ENCODE data around the gene GGTLC2.
"Not testable (repeated sequence)": the region's sequence is repeated elsewhere in the genome, so short reads cannot be mapped to it uniquely, and the experiment has no call there.

Gene GGTLC2

DNA sequence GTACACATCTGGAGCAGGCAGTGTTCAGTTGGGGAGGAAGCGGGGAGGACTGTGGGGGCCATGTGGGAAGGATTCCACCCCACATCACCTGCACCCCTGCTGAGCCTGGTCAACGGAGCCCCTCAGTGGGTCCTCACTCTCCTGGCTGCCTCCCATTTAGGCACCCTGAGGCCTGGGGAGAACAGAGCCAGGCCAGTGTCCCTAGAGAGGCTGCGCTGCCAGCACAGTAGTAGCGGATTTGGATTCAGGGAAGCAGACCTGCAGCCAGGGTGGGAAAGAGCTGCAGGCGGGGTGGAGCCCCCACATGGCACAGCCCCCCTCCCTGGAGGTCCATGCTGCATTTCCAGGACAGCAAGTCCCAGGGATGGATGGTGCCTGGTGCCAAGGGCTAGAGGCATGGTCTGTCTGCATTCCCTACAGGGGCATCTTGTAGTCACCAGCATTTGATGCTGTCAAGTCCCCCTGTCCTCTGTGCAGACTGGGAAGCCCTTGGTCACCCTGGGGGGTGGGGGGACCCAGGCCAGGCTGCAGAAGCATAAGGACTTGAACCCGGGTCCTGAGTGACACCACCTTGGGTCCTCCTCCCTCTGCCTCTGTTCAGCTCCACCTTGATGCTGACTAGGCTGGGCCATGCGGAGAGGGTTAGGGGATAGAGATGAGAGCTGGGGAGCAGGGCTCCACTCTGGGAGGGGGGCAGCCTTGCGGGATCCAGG, 6.5 kb downstream of the GGTLC2 start:
- not testable (repeated sequence) for H3K27me3 Mint-ChIP-seq; H3K4me3 Mint-ChIP-seq; H3K27ac Mint-ChIP-seq; DNase-seq (ENCODE audit: low spot score in 2 of 2); H3K36me3 Mint-ChIP-seq; ATAC-seq (ENCODE audit: low read depth); H3K9me3 Mint-ChIP-seq
- H3K4me1 Mint-ChIP-seq, result peaks cover 18% of the 10 kb centered on the region

DNA sequence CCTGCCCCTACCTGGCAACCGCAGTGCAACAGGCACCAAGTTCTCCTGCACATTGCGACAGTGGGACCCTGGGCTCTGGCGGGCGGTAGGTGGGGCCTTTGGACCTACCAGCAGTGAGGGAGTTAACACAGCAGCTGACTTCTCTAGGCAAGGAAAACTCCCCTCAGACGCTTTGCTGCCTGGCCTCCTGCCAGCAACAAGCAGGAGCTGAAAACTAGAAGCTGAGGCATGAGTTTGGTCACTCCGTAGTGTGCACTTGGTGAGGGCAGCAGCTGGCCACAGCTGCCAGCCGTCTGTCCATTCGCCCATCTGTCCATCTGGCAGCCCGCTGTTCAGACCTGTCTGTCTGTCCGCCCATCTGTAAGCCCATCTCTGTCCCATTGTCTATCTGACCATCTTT, 7.2 kb downstream of the GGTLC2 start:
- H3K27ac Mint-ChIP-seq; H3K27me3 Mint-ChIP-seq; H3K9me3 Mint-ChIP-seq; H3K36me3 Mint-ChIP-seq; H3K4me3 Mint-ChIP-seq; DNase-seq (ENCODE audit: low spot score in 2 of 2); ATAC-seq (ENCODE audit: low read depth): not testable (repeated sequence)
- H3K4me1 Mint-ChIP-seq, result peaks cover 18% of the 10 kb centered on the region

DNA sequence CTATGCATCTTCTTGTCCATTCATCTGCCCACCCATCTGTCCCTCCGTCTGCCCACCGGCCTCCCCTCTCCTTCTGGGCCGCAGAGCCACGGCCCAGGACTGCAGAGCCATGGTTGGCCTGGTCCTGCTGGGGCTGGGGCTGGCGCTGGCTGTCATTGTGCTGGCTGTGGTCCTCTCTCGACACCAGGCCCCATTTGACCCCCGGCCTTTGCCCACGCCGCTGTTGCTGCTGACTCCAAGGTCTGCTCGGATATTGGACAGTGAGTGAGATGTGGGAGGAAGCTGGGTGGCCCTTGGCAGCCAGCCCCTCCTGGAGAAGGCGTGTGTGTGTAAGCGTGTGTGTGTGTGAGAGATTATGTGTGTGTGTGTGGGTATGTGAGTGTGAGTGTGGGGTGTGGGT, 7.7 kb downstream of the GGTLC2 start:
- H3K4me1 Mint-ChIP-seq, result peaks cover 18% of the 10 kb centered on the region
- not testable (repeated sequence) for H3K9me3 Mint-ChIP-seq; ATAC-seq (ENCODE audit: low read depth); H3K27ac Mint-ChIP-seq; H3K27me3 Mint-ChIP-seq; H3K36me3 Mint-ChIP-seq; DNase-seq (ENCODE audit: low spot score in 2 of 2)
- H3K4me3 Mint-ChIP-seq, result peak overlapping the region; percentile 55

GRCh38 chr22:22652573-22652972, 8.2 kb downstream of the GGTLC2 start:
- not testable (repeated sequence) for ATAC-seq (ENCODE audit: low read depth); H3K27ac Mint-ChIP-seq; H3K27me3 Mint-ChIP-seq; H3K9me3 Mint-ChIP-seq; DNase-seq (ENCODE audit: low spot score in 2 of 2); H3K36me3 Mint-ChIP-seq
- peak overlapping the region; percentile 55 for H3K4me3 Mint-ChIP-seq
- H3K4me1 Mint-ChIP-seq, result peaks cover 18% of the 10 kb centered on the region

GRCh38 chr22:22653677-22654381, 9.4 kb downstream of the GGTLC2 start:
- H3K36me3 Mint-ChIP-seq; ATAC-seq (ENCODE audit: low read depth); H3K27ac Mint-ChIP-seq; H3K9me3 Mint-ChIP-seq; DNase-seq (ENCODE audit: low spot score in 2 of 2); H3K27me3 Mint-ChIP-seq: not testable (repeated sequence)
- peak overlapping the region; percentile 71 for H3K4me3 Mint-ChIP-seq
- H3K4me1 Mint-ChIP-seq, result peaks cover 18% of the 10 kb centered on the region

GRCh38 chr22:22655452-22656290, 11.3 kb downstream of the GGTLC2 start:
- Mint-ChIP-seq H3K27ac (peak overlapping the region; percentile 14), H3K9me3 (no peaks in the 10 kb centered on the region), H3K4me1 (peaks cover 14% of the 10 kb centered on the region), H3K4me3 (no peak overlapping the region), H3K27me3 (peaks cover 3% of the 10 kb centered on the region), H3K36me3 (no peaks in the 10 kb centered on the region)
- ATAC-seq (ENCODE audit: low read depth) (no peak), DNase-seq (ENCODE audit: low spot score in 2 of 2) (no peak)

DNA sequence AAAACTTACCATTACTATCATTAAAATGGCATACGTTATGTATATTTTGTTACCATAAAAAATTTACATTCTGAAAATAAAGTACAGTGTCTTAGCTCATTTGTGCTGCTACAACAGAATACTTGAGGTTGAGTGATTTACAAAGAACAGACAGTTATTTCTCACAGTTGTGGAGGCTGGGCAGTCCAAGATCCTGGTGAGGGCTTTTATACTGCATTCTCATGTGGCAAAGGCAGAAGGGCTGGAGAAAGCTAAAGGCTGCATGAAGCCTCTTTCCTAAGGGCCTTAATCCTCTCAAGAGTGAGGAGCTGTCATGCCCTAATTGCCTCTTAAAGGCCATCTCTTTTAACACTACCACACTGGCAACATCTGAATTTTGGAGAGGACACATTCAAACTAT, 13.3 kb downstream of the GGTLC2 start:
- no peaks in the 10 kb centered on the region for H3K27me3 Mint-ChIP-seq
- H3K9me3 Mint-ChIP-seq, result no peaks in the 10 kb centered on the region
- ATAC-seq (ENCODE audit: low read depth), result no peak
- peaks cover 8% of the 10 kb centered on the region for H3K4me1 Mint-ChIP-seq
- no peak for DNase-seq (ENCODE audit: low spot score in 2 of 2)
- no peaks in the 10 kb centered on the region for H3K36me3 Mint-ChIP-seq
- no peak overlapping the region for H3K27ac Mint-ChIP-seq
- no peak overlapping the region for H3K4me3 Mint-ChIP-seq

DNA sequence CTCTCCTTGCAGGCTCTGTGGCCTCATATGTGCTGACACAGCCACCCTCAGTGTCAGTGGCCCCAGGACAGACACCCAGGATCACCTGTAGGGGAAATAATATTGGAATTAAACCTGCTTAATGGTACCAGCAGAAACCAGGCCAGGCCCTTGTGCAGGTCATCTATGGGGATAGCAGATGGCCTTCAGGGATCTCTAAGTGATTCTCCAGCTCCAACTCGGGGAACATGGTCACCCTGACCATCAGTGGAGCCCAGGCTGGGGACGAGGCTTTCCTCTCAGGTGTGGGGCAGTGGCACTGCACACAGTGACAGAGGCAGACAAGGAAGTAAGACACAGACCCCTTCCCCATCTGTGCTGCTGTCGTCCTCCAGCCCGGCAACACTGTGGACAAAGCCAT, 16.9 kb downstream of the GGTLC2 start:
- Mint-ChIP-seq H3K9me3 (no peaks in the 10 kb centered on the region), H3K27me3 (no peaks in the 10 kb centered on the region), H3K4me1 (no peaks in the 10 kb centered on the region), H3K36me3 (no peaks in the 10 kb centered on the region), H3K27ac (no peak overlapping the region), H3K4me3 (no peak overlapping the region)
- no peak for DNase-seq (ENCODE audit: low spot score in 2 of 2)
- no peak for ATAC-seq (ENCODE audit: low read depth)

DNA sequence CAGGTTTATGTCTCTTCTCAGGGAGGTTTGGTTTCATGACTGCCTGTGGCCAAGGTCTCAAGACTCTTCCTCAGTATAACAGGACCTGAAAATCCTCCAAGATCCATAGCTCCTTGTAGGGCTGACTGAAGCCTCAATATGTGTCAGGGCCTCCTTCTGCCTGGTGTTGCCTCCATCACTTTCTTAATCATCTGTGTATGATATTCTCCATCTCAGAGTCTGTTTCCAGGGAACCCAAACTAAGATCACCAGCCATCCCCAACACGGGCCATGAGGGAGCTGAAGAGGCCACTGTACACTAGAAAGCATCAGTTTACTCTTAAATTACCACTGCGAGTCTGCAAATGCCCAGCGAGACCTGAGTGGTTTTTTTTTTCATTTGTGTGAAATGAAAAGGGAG, 17.7 kb downstream of the GGTLC2 start:
- H3K27me3 Mint-ChIP-seq, result no peaks in the 10 kb centered on the region
- ATAC-seq (ENCODE audit: low read depth) (no peak), DNase-seq (ENCODE audit: low spot score in 2 of 2) (no peak)
- peaks cover 4% of the 10 kb centered on the region for H3K4me1 Mint-ChIP-seq
- H3K27ac Mint-ChIP-seq, result no peak overlapping the region
- H3K4me3 Mint-ChIP-seq, result no peak overlapping the region
- H3K36me3 Mint-ChIP-seq, result no peaks in the 10 kb centered on the region
- no peaks in the 10 kb centered on the region for H3K9me3 Mint-ChIP-seq

- Mint-ChIP-seq H3K27me3 (no peaks in the 10 kb centered on the region), H3K4me1 (peaks cover 4% of the 10 kb centered on the region), H3K9me3 (no peaks in the 10 kb centered on the region), H3K4me3 (no peak overlapping the region), H3K36me3 (no peaks in the 10 kb centered on the region), H3K27ac (no peak overlapping the region)
- ATAC-seq (ENCODE audit: low read depth), result no peak
- DNase-seq (ENCODE audit: low spot score in 2 of 2), result no peak
Observed at GRCh38 chr22:22663861-22664800, 19.7 kb downstream of the GGTLC2 start.

- peak; percentile 86 for ATAC-seq (ENCODE audit: low read depth)
- H3K27ac Mint-ChIP-seq, result no peak overlapping the region
- peak; percentile 32 to 48 for DNase-seq (ENCODE audit: low spot score in 2 of 2)
Observed at GRCh38 chr22:22666307-22667091, 22.1 kb downstream of the GGTLC2 start.

DNA sequence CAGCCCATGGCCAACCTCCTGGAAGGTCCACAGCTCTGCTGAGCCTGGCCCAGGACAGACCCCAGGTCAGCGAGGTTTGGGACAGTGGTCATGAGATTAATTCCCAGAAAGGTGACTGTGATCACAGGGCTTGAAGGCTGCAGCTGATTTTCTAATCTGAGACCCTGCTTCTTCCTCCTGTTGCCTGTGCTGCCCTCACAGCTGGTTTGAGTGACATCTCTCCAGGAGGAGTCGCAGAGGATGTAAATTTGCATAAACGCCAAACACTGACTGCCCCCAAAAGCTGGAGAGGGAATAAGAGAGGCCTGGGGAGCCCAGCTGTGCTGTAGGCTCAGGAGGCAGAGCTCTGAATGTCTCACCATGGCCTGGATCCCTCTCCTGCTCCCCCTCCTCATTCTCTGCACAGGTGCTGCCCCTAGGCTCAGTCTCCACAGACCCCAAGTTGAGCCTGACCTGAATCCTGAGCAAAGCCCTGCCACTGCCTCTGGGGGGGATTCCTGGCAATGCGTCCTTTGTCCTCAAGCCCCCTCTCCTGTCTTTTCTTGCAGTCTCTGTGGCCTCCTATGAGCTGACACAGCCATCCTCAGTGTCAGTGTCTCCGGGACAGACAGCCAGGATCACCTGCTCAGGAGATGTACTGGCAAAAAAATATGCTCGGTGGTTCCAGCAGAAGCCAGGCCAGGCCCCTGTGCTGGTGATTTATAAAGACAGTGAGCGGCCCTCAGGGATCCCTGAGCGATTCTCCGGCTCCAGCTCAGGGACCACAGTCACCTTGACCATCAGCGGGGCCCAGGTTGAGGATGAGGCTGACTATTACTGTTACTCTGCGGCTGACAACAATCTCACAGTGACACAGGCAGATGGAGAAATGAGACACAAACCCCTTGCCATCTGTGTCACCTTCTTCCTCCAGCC, 23.8 kb downstream of the GGTLC2 start:
- H3K9me3 Mint-ChIP-seq, result no peaks in the 10 kb centered on the region
- DNase-seq (ENCODE audit: low spot score in 2 of 2) (no peak), ATAC-seq (ENCODE audit: low read depth) (peak; percentile 46)
- H3K27ac Mint-ChIP-seq, result no peak overlapping the region
- H3K36me3 Mint-ChIP-seq, result no peaks in the 10 kb centered on the region
- H3K27me3 Mint-ChIP-seq, result peaks cover 1% of the 10 kb centered on the region
- peaks cover 12% of the 10 kb centered on the region for H3K4me1 Mint-ChIP-seq
- H3K4me3 Mint-ChIP-seq, result no peak overlapping the region

More at GRCh38 chr22:22666307-22667091, 22.1 kb downstream of the GGTLC2 start:
- H3K36me3 Mint-ChIP-seq, result no peaks in the 10 kb centered on the region
- H3K9me3 Mint-ChIP-seq, result no peaks in the 10 kb centered on the region
- peaks cover 8% of the 10 kb centered on the region for H3K4me1 Mint-ChIP-seq
- H3K4me3 Mint-ChIP-seq, result no peak overlapping the region
- H3K27me3 Mint-ChIP-seq, result peaks cover 1% of the 10 kb centered on the region
